GM12878 (cell line): ENCODE data around the gene CRYL1. TPM values are rescaled to one million over a fixed set of nuclear protein-coding genes. Genes with fewer than 3 reads are reported as not detected.

Source experiments
- ATAC-seq: fragments of 200-7000 bp; cut with Tn5 transposase; 3 replicates; pipeline ENCODE4 v1.9.1; 2020; ENCODE audit warnings: mild to moderate bottlenecking, moderate library complexity
- BruUV-seq: library from RNA; stranded (reverse); fragments of 400-500 nt; replicated peaks from 2 replicates; lab custom pipeline; 2021; lab: Mats Ljungman, UMichigan
- CTCF ChIA-PET: fragments of 300-600 bp; sonication (Branson Sonifier 250); formaldehyde crosslinking; extraction: SDS; loops from one replicate; lab custom pipeline; 2021; ENCODE audit warnings: inconsistent platforms; lab: Yijun Ruan, JAX
- POLR2A ChIA-PET: fragments of 350-600 bp; formaldehyde crosslinking; extraction: SDS; loops from one replicate; lab custom pipeline; 2021; ENCODE audit warnings: inconsistent platforms; lab: Charles Lee
- RAD21 ChIA-PET: fragments of 300-600 bp; sonication (Branson Sonifier 250); formaldehyde crosslinking; loops from one replicate; lab custom pipeline; 2023; ENCODE audit warnings: antibody characterized with exemption; ENCODE audit not compliant: unreplicated experiment; lab: Charles Lee
- SMC1A ChIA-PET: fragments of 300-600 bp; sonication (Branson Sonifier 250); formaldehyde crosslinking; loops from one replicate; lab custom pipeline; 2023; ENCODE audit not compliant: unreplicated experiment, uncharacterized antibody; lab: Charles Lee
- DNase-seq: peaks from one replicate; pipeline ENCODE4 v3.0.0-alpha.2; 2011; ENCODE audit warnings: low read depth, low spot score
- FAIRE-seq: peaks from 3 replicates; lab custom pipeline; 2011; peaks lifted over from hg19 to GRCh38; lab: Jason Lieb, UNC
- H2AFZ ChIP-seq: 2 replicates; pipeline ENCODE4 v1.6.0; 2011; ENCODE audit warnings: low read depth, low read length, control low read depth; ENCODE audit not compliant: control insufficient read depth
- H3K27ac ChIP-seq: 2 replicates; pipeline ENCODE4 v1.5.1; 2011; ENCODE audit warnings: control low read depth; ENCODE audit not compliant: control insufficient read depth, insufficient read depth
- H3K27me3 ChIP-seq, 2 experiments: replicated peaks in 1 of 2; 2 replicates each; pipeline versions ENCODE4 v1.6.0 to v1.6.1; 2011; ENCODE audit warnings: low read length in 1 of 2; ENCODE audit not compliant: control insufficient read depth in 2 of 2, insufficient read depth in 2 of 2
- H3K36me3 ChIP-seq, 2 experiments: 2 replicates each; pipeline ENCODE4 v1.5.1; 2011; ENCODE audit warnings: low read length in 1 of 2; ENCODE audit not compliant: control insufficient read depth in 2 of 2, insufficient read depth in 2 of 2
- H3K4me1 ChIP-seq: 2 replicates; pipeline ENCODE4 v1.6.1; 2011; ENCODE audit warnings: mild to moderate bottlenecking, low read length, moderate library complexity, mixed read lengths; ENCODE audit not compliant: control insufficient read depth, insufficient read depth
- H3K4me2 ChIP-seq: 2 replicates; pipeline ENCODE4 v1.6.0; 2011; ENCODE audit warnings: control low read depth; ENCODE audit not compliant: control insufficient read depth, insufficient read depth
- H3K4me3 ChIP-seq: fragments of 200-600 bp; sonication (generic); 2 replicates; pipeline ENCODE4 v1.5.1; 2016
- H3K79me2 ChIP-seq: 2 replicates; pipeline ENCODE4 v1.6.0; 2011; ENCODE audit warnings: low read length; ENCODE audit not compliant: control insufficient read depth, insufficient read depth
- H3K9ac ChIP-seq: 2 replicates; pipeline ENCODE4 v1.8.0; 2011; ENCODE audit warnings: low read length, control low read depth, mixed read lengths; ENCODE audit not compliant: control insufficient read depth, insufficient read depth
- H3K9me3 ChIP-seq: replicated peaks from 3 replicates; pipeline ENCODE4 v1.5.1; 2011; ENCODE audit warnings: mild to moderate bottlenecking, low read length; ENCODE audit not compliant: control insufficient read depth, insufficient read depth
- H4K20me1 ChIP-seq: 2 replicates; pipeline ENCODE4 v1.6.0; 2011; ENCODE audit not compliant: control insufficient read depth, insufficient read depth
- BACH1 ChIP-seq: fragments of 450-650 bp; IDR thresholded peaks from 2 replicates; pipeline ENCODE4 v1.6.1; 2017; ENCODE audit warnings: mild to moderate bottlenecking, borderline replicate concordance
- BRCA1 ChIP-seq: IDR thresholded peaks from 2 replicates; pipeline ENCODE4 v1.6.1; 2011; ENCODE audit warnings: low read depth, low read length, improper control_type of control experiment
- CBX5 ChIP-seq: sonication (generic); IDR thresholded peaks from 2 replicates; pipeline ENCODE4 v1.6.1; 2016; ENCODE audit warnings: low read depth, moderate library complexity, mild to moderate bottlenecking, inconsistent platforms
- CHD1 ChIP-seq: IDR thresholded peaks from 2 replicates; pipeline ENCODE4 v1.6.1; 2012; ENCODE audit warnings: low read depth, low read length, improper control_type of control experiment
- CHD4 ChIP-seq: fragments of 200-600 bp; sonication (generic); IDR thresholded peaks from 2 replicates; pipeline ENCODE4 v1.6.1; 2016; ENCODE audit warnings: mild to moderate bottlenecking
- EP300 ChIP-seq, 2 experiments: fragments of 150-350 bp in 1 of 2; IDR thresholded peaks; 2 replicates each; pipeline ENCODE4 v1.6.1; 2011 to 2012; ENCODE audit warnings: low read depth in 2 of 2, low read length in 2 of 2, borderline replicate concordance in 1 of 2, improper control_type of control experiment in 1 of 2, inconsistent platforms in 1 of 2; ENCODE audit not compliant: control insufficient read depth in 1 of 2
- FOS ChIP-seq: IDR thresholded peaks from 3 replicates; pipeline ENCODE4 v1.6.1; 2011; ENCODE audit warnings: borderline replicate concordance; ENCODE audit not compliant: insufficient read length; ENCODE audit errors: extremely low read depth
- FOXK2 ChIP-seq: fragments of 450-650 bp; IDR thresholded peaks from 2 replicates; pipeline ENCODE4 v1.6.1; 2017; ENCODE audit warnings: mild to moderate bottlenecking, moderate library complexity
- GATAD2B ChIP-seq: fragments of 450-650 bp; conservative IDR thresholded peaks from 2 replicates; pipeline ENCODE4 v1.6.1; 2017; ENCODE audit warnings: low read depth, mild to moderate bottlenecking, moderate library complexity
- IKZF2 ChIP-seq, 2 experiments: fragments of 450-650 bp; IDR thresholded peaks; 2 replicates each; pipeline ENCODE4 v1.6.1; 2017; ENCODE audit warnings: mild to moderate bottlenecking in 2 of 2, moderate library complexity in 2 of 2
- POLR2AphosphoS2 ChIP-seq: IDR thresholded peaks from 2 replicates; pipeline ENCODE4 v1.6.1; 2011; ENCODE audit warnings: low read depth, mild to moderate bottlenecking, low read length, improper control_type of control experiment, moderate library complexity
- POLR2AphosphoS5 ChIP-seq: IDR thresholded peaks from 2 replicates; pipeline ENCODE4 v1.6.1; 2011; ENCODE audit warnings: mild to moderate bottlenecking, low read length, inconsistent platforms
- STAT3 ChIP-seq: IDR thresholded peaks from 2 replicates; pipeline ENCODE4 v1.6.1; 2011; ENCODE audit warnings: low read depth, low read length, improper control_type of control experiment
- YBX1 ChIP-seq: fragments of 450-650 bp; IDR thresholded peaks from 2 replicates; pipeline ENCODE4 v1.6.1; 2016; ENCODE audit warnings: antibody characterized with exemption
- ZBTB33 ChIP-seq: fragments of 450-650 bp; IDR thresholded peaks from 2 replicates; pipeline ENCODE4 v1.6.1; 2017; ENCODE audit warnings: mild to moderate bottlenecking
- ZNF274 ChIP-seq: IDR thresholded peaks from one replicate; pipeline ENCODE4 v1.8.0; 2011; ENCODE audit not compliant: insufficient read length, insufficient read depth
- WGBS: methylation state at CpG from one replicate; pipeline ENCODE4 v1.1.6; 2016; ENCODE audit warnings: low lambda C conversion rate; ENCODE audit not compliant: insufficient replicate concordance, insufficient coverage; ENCODE audit errors: missing lambda C conversion rate; 5-methylcytosine and 5-hydroxymethylcytosine counted together
- in situ Hi-C: fragments of 300-500 bp; cut with MboI; formaldehyde crosslinking; loops from 9 replicates; pipeline ENCODE4 v1.14.3; 2018; ENCODE audit warnings: mixed read lengths
- intact Hi-C: fragments of 100-400 bp; cut with micrococcal nuclease; formaldehyde crosslinking; loops from one replicate; pipeline ENCODE4 v1.14.2; 2022; ENCODE audit not compliant: unreplicated experiment
- polyA plus RNA-seq, 11 experiments: library from polyadenylated mRNA; depleted of rRNA in 4 of 11; unstranded in 6 of 11; stranded (reverse) in 5 of 11; fragments of >200 nt; fragmentation: Nextera tagmentation in 4 of 11; fragmentation: Illumina TruSeq in 1 of 11; extraction: Ambion mirVana in 4 of 11; extraction: Trizol in 1 of 11; gene quantifications; 1 replicate in 1 of 11; 2 replicates in 10 of 11; pipeline versions ENCODE4 v1.2.1 to v1.2.3, GENCODE V29; 2011 to 2016; ENCODE audit warnings: inconsistent platforms in 2 of 11, missing spikeins in 2 of 11, low read depth in 1 of 11
- total RNA-seq, 4 experiments: library from RNA; depleted of rRNA in 3 of 4; stranded (reverse); fragments of >200 nt in 3 of 4; fragmentation: Illumina TruSeq in 1 of 4; extraction: Trizol in 1 of 4; gene quantifications; 2 replicates each; pipeline versions ENCODE4 v1.2.1 to v1.2.3, GENCODE V29; 2013 to 2021

The CRYL1 gene
- total and polyA plus RNA-seq, 10 of the 15 experiments (the other 5 are each of a cell fraction or from before 2014, with no cell fraction given): 5.5 to 36.7 (median 12.2) TPM

GRCh38 chr13:20422362-20422761 is 103.3 kb downstream of the CRYL1 start:
- ChIA-PET CTCF (no interaction called here), RAD21 (no interaction called here), POLR2A (interaction anchor here (0.5 kb wide), 1 partner anchor 113 kb away, joined by 5 read pairs; no protein-coding TSS in a partner anchor), SMC1A (interaction anchor here (3.2 kb wide), 1 partner anchor 11 kb away, joined by 11 read pairs; no protein-coding TSS in a partner anchor)
- no peak overlapping the region for H3K4me3 ChIP-seq
- no TSS peak for BruUV-seq
- no peak overlapping the region for H2AFZ ChIP-seq
- FAIRE-seq: no peak
- no peak for TF ChIP-seq EP300 (IDR thresholded peaks at IDR 0.05; ENCODE audit: borderline replicate concordance in 1 of 2, control insufficient read depth in 1 of 2, low read depth in 2 of 2, low read length in 2 of 2)
- no peak for TF ChIP-seq POLR2AphosphoS5
- TF ChIP-seq STAT3: no peak
- TF ChIP-seq YBX1: no peak
- TF ChIP-seq IKZF2 (IDR thresholded peaks at IDR 0.05): no peak
- H3K27ac ChIP-seq: no peak overlapping the region
- H3K9me3 ChIP-seq: peaks cover 8% of the 10 kb centered on the region; the same call in 2 of the 3 replicates
- H3K4me2 ChIP-seq: no peak overlapping the region
- no peaks in the 10 kb centered on the region for H4K20me1 ChIP-seq
- H3K27me3 ChIP-seq: no peaks in the 10 kb centered on the region
- H3K79me2 ChIP-seq: no peaks in the 10 kb centered on the region
- no peaks in the 10 kb centered on the region for H3K36me3 ChIP-seq
- no peak for ATAC-seq
- DNase-seq: no peak
- WGBS: 81% methylated on average over 4 of the region's 4 CpGs
- intact Hi-C loops (loop anchor here (5.0 kb wide), 1 partner anchor 65 kb away; no protein-coding TSS in a partner anchor), in situ Hi-C loops (loop anchor here (5.0 kb wide), 1 partner anchor 50 kb away; no protein-coding TSS in a partner anchor)
- no peak overlapping the region for H3K9ac ChIP-seq
- peaks cover 27% of the 10 kb centered on the region for H3K4me1 ChIP-seq

GRCh38 chr13:20420938-20421337 is 104.7 kb downstream of the CRYL1 start:
- H3K27ac ChIP-seq: no peak overlapping the region
- H3K9ac ChIP-seq: no peak overlapping the region
- no TSS peak for BruUV-seq
- no peak overlapping the region for H3K4me2 ChIP-seq
- H3K36me3 ChIP-seq: no peaks in the 10 kb centered on the region
- H2AFZ ChIP-seq: no peak overlapping the region
- H3K4me1 ChIP-seq: peaks cover 24% of the 10 kb centered on the region
- 72% methylated on average over 6 of the region's 6 CpGs for WGBS
- ATAC-seq (no peak), DNase-seq (no peak), FAIRE-seq (no peak)
- ChIA-PET SMC1A (interaction anchor here (3.2 kb wide), 1 partner anchor 9 kb away, joined by 11 read pairs; no protein-coding TSS in a partner anchor), POLR2A (no interaction called here), CTCF (no interaction called here), RAD21 (interaction anchor here (0.8 kb wide), 1 partner anchor 9 kb away, joined by 4 read pairs; no protein-coding TSS in a partner anchor)
- no peaks in the 10 kb centered on the region for H3K27me3 ChIP-seq
- in situ Hi-C loops (loop anchor here (5.0 kb wide), 1 partner anchor 51 kb away; no protein-coding TSS in a partner anchor), intact Hi-C loops (loop anchor here (5.0 kb wide), 1 partner anchor 66 kb away; no protein-coding TSS in a partner anchor)
- no peak overlapping the region for H3K4me3 ChIP-seq
- H4K20me1 ChIP-seq: no peaks in the 10 kb centered on the region
- TF ChIP-seq BACH1 (no peak), CBX5 (no peak), GATAD2B (no peak), CHD1 (no peak), FOXK2 (no peak), FOS (no peak), POLR2AphosphoS2 (no peak), ZNF274 (no peak), ZBTB33 (no peak), BRCA1 (no peak), CHD4 (no peak)
- TF ChIP-seq, all 136 proteins: peak for 0
- no peaks in the 10 kb centered on the region for H3K79me2 ChIP-seq
- H3K9me3 ChIP-seq: peaks cover 8% of the 10 kb centered on the region; the same call in 2 of the 3 replicates
